Neural progenitor cell (in vitro differentiated cells): ENCODE measurements around the gene ADK. TPM values are rescaled to one million over a fixed set of nuclear protein-coding genes. Genes with fewer than 3 reads are reported as not detected.

Experiments
- DNase-seq: peaks from one replicate; pipeline ENCODE4 v3.0.0-alpha.2; 2016; ENCODE audit warnings: low spot score
- H2AFZ ChIP-seq: fragments of 200-600 bp; sonication (generic); replicated peaks from 2 replicates; pipeline ENCODE4 v1.6.1; 2016; ENCODE audit warnings: antibody characterized with exemption
- H3F3A ChIP-seq: fragments of 200-600 bp; sonication (generic); 2 replicates; pipeline ENCODE4 v1.6.1; 2016; ENCODE audit warnings: antibody characterized with exemption, low read depth
- H3K27ac ChIP-seq: fragments of 200-600 bp; sonication (generic); 2 replicates; pipeline ENCODE4 v1.5.1; 2016; ENCODE audit warnings: mild to moderate bottlenecking
- H3K27me3 ChIP-seq: fragments of 200-600 bp; sonication (generic); 2 replicates; pipeline ENCODE4 v1.6.1; 2016; ENCODE audit warnings: mild to moderate bottlenecking, moderate library complexity
- H3K36me3 ChIP-seq: fragments of 200-600 bp; sonication (generic); 2 replicates; pipeline ENCODE4 v1.5.1; 2016
- H3K4me1 ChIP-seq: fragments of 200-600 bp; sonication (generic); 2 replicates; pipeline ENCODE4 v1.6.1; 2016; ENCODE audit warnings: mixed run types
- H3K4me2 ChIP-seq: fragments of 200-600 bp; sonication (generic); 2 replicates; pipeline ENCODE4 v1.6.1; 2016
- H3K4me3 ChIP-seq: fragments of 200-600 bp; sonication (generic); 2 replicates; pipeline ENCODE4 v1.5.1; 2016
- H3K79me2 ChIP-seq: fragments of 200-600 bp; sonication (generic); 2 replicates; pipeline ENCODE4 v1.6.1; 2016; ENCODE audit warnings: low read depth
- H3K9ac ChIP-seq: fragments of 200-600 bp; sonication (generic); 2 replicates; pipeline ENCODE4 v1.6.1; 2016
- H3K9me3 ChIP-seq: fragments of 200-600 bp; sonication (generic); 2 replicates; pipeline ENCODE4 v1.5.1; 2016; ENCODE audit warnings: low read depth
- H4K20me1 ChIP-seq: fragments of 200-600 bp; sonication (generic); 2 replicates; pipeline ENCODE4 v1.6.1; 2016; ENCODE audit warnings: low read depth
- H3K27ac Mint-ChIP-seq: 3 replicates; pipeline ENCODE4 v1.8.0; 2021; ENCODE audit warnings: mixed read lengths
- H3K27me3 Mint-ChIP-seq: 2 replicates; pipeline ENCODE4 v1.8.0; 2022; ENCODE audit warnings: low read depth, mild to moderate bottlenecking, inconsistent platforms, moderate library complexity, mixed read lengths; ENCODE audit not compliant: insufficient read depth
- H3K36me3 Mint-ChIP-seq: 3 replicates; pipeline ENCODE4 v1.8.0; 2021; ENCODE audit warnings: mixed read lengths
- H3K4me1 Mint-ChIP-seq: 3 replicates; pipeline ENCODE4 v1.8.0; 2021; ENCODE audit warnings: mixed read lengths
- H3K4me3 Mint-ChIP-seq: 3 replicates; pipeline ENCODE4 v1.8.0; 2021; ENCODE audit warnings: mild to moderate bottlenecking, moderate library complexity, mixed read lengths
- H3K9me3 Mint-ChIP-seq: 3 replicates; pipeline ENCODE4 v1.8.0; 2020; ENCODE audit warnings: mixed read lengths
- CTCF ChIP-seq: fragments of 200-600 bp; sonication (generic); IDR thresholded peaks from 2 replicates; pipeline ENCODE4 v1.5.1; 2017; ENCODE audit warnings: antibody characterized with exemption, mild to moderate bottlenecking
- EZH2 ChIP-seq: fragments of 200-600 bp; sonication (generic); IDR thresholded peaks from 2 replicates; pipeline ENCODE4 v1.6.1; 2017; ENCODE audit warnings: antibody characterized with exemption, mild to moderate bottlenecking, moderate library complexity
- EZH2phosphoT487 ChIP-seq: fragments of 200-600 bp; sonication (generic); IDR thresholded peaks from 2 replicates; pipeline ENCODE4 v1.6.1; 2017; ENCODE audit warnings: antibody characterized with exemption
- total RNA-seq: library from RNA; depleted of rRNA; stranded (reverse); fragments of >200 nt; gene quantifications from 2 replicates; pipeline ENCODE4 v1.2.3, GENCODE V29; 2015; ENCODE audit warnings: low replicate concordance

ADK gene
- total RNA-seq, 1 donor from 2014 or later: 50.9 TPM

GRCh38 chr10:74310652-74311257, 159.7 kb downstream of the ADK start:
- Mint-ChIP-seq H3K4me3 (no peak overlapping the region), H3K9me3 (no peaks in the 10 kb centered on the region), H3K36me3 (no peaks in the 10 kb centered on the region), H3K27ac (no peak overlapping the region), H3K4me1 (peaks cover 7% of the 10 kb centered on the region), H3K27me3 (no peaks in the 10 kb centered on the region)
- no peak for TF ChIP-seq EZH2phosphoT487
- TF ChIP-seq CTCF: no peak
- TF ChIP-seq EZH2: no peak
- Histone ChIP-seq H3K27me3 (no peaks in the 10 kb centered on the region), H3F3A (no peaks in the 10 kb centered on the region), H4K20me1 (no peaks in the 10 kb centered on the region), H3K79me2 (no peaks in the 10 kb centered on the region), H3K9ac (no peak overlapping the region), H3K4me1 (peaks cover 9% of the 10 kb centered on the region), H3K4me2 (no peak overlapping the region), H2AFZ (no peak overlapping the region), H3K27ac (no peak overlapping the region), H3K36me3 (no peaks in the 10 kb centered on the region), H3K9me3 (no peaks in the 10 kb centered on the region), H3K4me3 (no peak overlapping the region)
- DNase-seq: no peak

- no peak for DNase-seq
These were observed 163.1 kb downstream of the ADK start for GRCh38 chr10:74314166-74314565.

GRCh38 chr10:74320026-74320425, 169.0 kb downstream of the ADK start:
- Histone ChIP-seq H3K9ac (no peak overlapping the region), H3K4me2 (no peak overlapping the region), H4K20me1 (no peaks in the 10 kb centered on the region), H3F3A (no peaks in the 10 kb centered on the region), H3K27me3 (no peaks in the 10 kb centered on the region), H3K36me3 (no peaks in the 10 kb centered on the region), H2AFZ (no peak overlapping the region), H3K27ac (no peak overlapping the region), H3K4me3 (no peak overlapping the region), H3K4me1 (no peaks in the 10 kb centered on the region), H3K79me2 (no peaks in the 10 kb centered on the region), H3K9me3 (no peaks in the 10 kb centered on the region)
- Mint-ChIP-seq H3K4me3 (no peak overlapping the region), H3K4me1 (no peaks in the 10 kb centered on the region), H3K36me3 (peaks cover 6% of the 10 kb centered on the region), H3K9me3 (peaks cover 3% of the 10 kb centered on the region), H3K27me3 (peaks cover 2% of the 10 kb centered on the region), H3K27ac (no peak overlapping the region)
- DNase-seq: no peak
- no peak for TF ChIP-seq EZH2phosphoT487
- no peak for TF ChIP-seq EZH2
- TF ChIP-seq CTCF: no peak

More at GRCh38 chr10:74314166-74314565, 163.1 kb downstream of the ADK start:
- H3K4me1 ChIP-seq: no peaks in the 10 kb centered on the region
- Mint-ChIP-seq H3K4me1 (no peaks in the 10 kb centered on the region), H3K27ac (no peak overlapping the region), H3K9me3 (no peaks in the 10 kb centered on the region), H3K4me3 (no peak overlapping the region), H3K27me3 (peaks cover 2% of the 10 kb centered on the region), H3K36me3 (peaks cover 4% of the 10 kb centered on the region)
- no peaks in the 10 kb centered on the region for H4K20me1 ChIP-seq
- H3K4me2 ChIP-seq: no peak overlapping the region
- TF ChIP-seq CTCF: no peak
- no peak for TF ChIP-seq EZH2
- no peak for TF ChIP-seq EZH2phosphoT487
- no peaks in the 10 kb centered on the region for H3K79me2 ChIP-seq
- no peak overlapping the region for H3K4me3 ChIP-seq
- H2AFZ ChIP-seq: no peak overlapping the region
- no peaks in the 10 kb centered on the region for H3F3A ChIP-seq
- no peak overlapping the region for H3K27ac ChIP-seq
- no peak overlapping the region for H3K9ac ChIP-seq
- H3K36me3 ChIP-seq: no peaks in the 10 kb centered on the region
- H3K27me3 ChIP-seq: no peaks in the 10 kb centered on the region
- no peaks in the 10 kb centered on the region for H3K9me3 ChIP-seq
